ENCODE measurements around the gene ADCYAP1.

Gene ADCYAP1

GRCh38 chr18:939958-940357 is 35.3 kb downstream of the ADCYAP1 start:
- Histone ChIP-seq H3K9me2 (ENCODE audit: low read depth, low read length) (no peaks in the 10 kb centered on the region), H4K20me1 (ENCODE audit: insufficient read depth, low read length) (no peaks in the 10 kb centered on the region), H3F3A (ENCODE audit: insufficient read depth, low read length) (no peaks in the 10 kb centered on the region), H3K27ac (ENCODE audit: low read depth, low read length, poor library complexity, severe bottlenecking) (no peak overlapping the region), H3K9me3 (ENCODE audit: low read length) (no peaks in the 10 kb centered on the region), H3K36me3 (ENCODE audit: insufficient read depth, low read length) (no peaks in the 10 kb centered on the region), H2AFZ (ENCODE audit: low read length) (no peak overlapping the region), H3K27me3 (ENCODE audit: insufficient read depth, low read length) (no peaks in the 10 kb centered on the region), H3K4me3 (ENCODE audit: low read depth, low read length, poor library complexity, severe bottlenecking) (no peak overlapping the region), H3K79me2 (ENCODE audit: insufficient read depth, low read length) (no peaks in the 10 kb centered on the region), H3K4me2 (ENCODE audit: low read length) (no peak overlapping the region), H3K4me1 (ENCODE audit: insufficient read depth, low read length, severe bottlenecking) (no peaks in the 10 kb centered on the region), H3K9ac (ENCODE audit: low read length) (no peak overlapping the region)
- no peak for TF ChIP-seq EZH2 (IDR thresholded peaks at IDR 0.05; ENCODE audit: borderline replicate concordance, low read length)
- no peak for TF ChIP-seq CTCF (IDR thresholded peaks at IDR 0.05; ENCODE audit: low read length)

GRCh38 chr18:941331-941730 is 36.7 kb downstream of the ADCYAP1 start:
- H3K27me3 ChIP-seq (ENCODE audit: insufficient read depth, low read length): no peaks in the 10 kb centered on the region

GRCh38 chr18:944440-944839 is 39.8 kb downstream of the ADCYAP1 start:
- H3K4me2 ChIP-seq (ENCODE audit: low read length): no peak overlapping the region
- TF ChIP-seq CTCF (IDR thresholded peaks at IDR 0.05; ENCODE audit: low read length): no peak
- no peak for TF ChIP-seq EZH2 (IDR thresholded peaks at IDR 0.05; ENCODE audit: borderline replicate concordance, low read length)
- H3K79me2 ChIP-seq (ENCODE audit: insufficient read depth, low read length): no peaks in the 10 kb centered on the region
- H3K36me3 ChIP-seq (ENCODE audit: insufficient read depth, low read length): no peaks in the 10 kb centered on the region
- H3K27me3 ChIP-seq (ENCODE audit: insufficient read depth, low read length): no peaks in the 10 kb centered on the region
- H3K9me3 ChIP-seq (ENCODE audit: low read length): no peaks in the 10 kb centered on the region
- H3F3A ChIP-seq (ENCODE audit: insufficient read depth, low read length): no peaks in the 10 kb centered on the region
- H3K4me3 ChIP-seq (ENCODE audit: low read depth, low read length, poor library complexity, severe bottlenecking): no peak overlapping the region
- H3K9ac ChIP-seq (ENCODE audit: low read length): no peak overlapping the region
- H4K20me1 ChIP-seq (ENCODE audit: insufficient read depth, low read length): no peaks in the 10 kb centered on the region
- H2AFZ ChIP-seq (ENCODE audit: low read length): no peak overlapping the region
- no peaks in the 10 kb centered on the region for H3K4me1 ChIP-seq (ENCODE audit: insufficient read depth, low read length, severe bottlenecking)
- no peaks in the 10 kb centered on the region for H3K9me2 ChIP-seq (ENCODE audit: low read depth, low read length)
- H3K27ac ChIP-seq (ENCODE audit: low read depth, low read length, poor library complexity, severe bottlenecking): no peak overlapping the region

More at GRCh38 chr18:941331-941730, 36.7 kb downstream of the ADCYAP1 start:
- no peak for TF ChIP-seq EZH2 (IDR thresholded peaks at IDR 0.05; ENCODE audit: borderline replicate concordance, low read length)
- TF ChIP-seq CTCF (IDR thresholded peaks at IDR 0.05; ENCODE audit: low read length): no peak
- no peaks in the 10 kb centered on the region for H3K4me1 ChIP-seq (ENCODE audit: insufficient read depth, low read length, severe bottlenecking)
- H3K9me3 ChIP-seq (ENCODE audit: low read length): no peaks in the 10 kb centered on the region
- H3K9me2 ChIP-seq (ENCODE audit: low read depth, low read length): no peaks in the 10 kb centered on the region
- no peak overlapping the region for H3K4me2 ChIP-seq (ENCODE audit: low read length)
- no peak overlapping the region for H3K27ac ChIP-seq (ENCODE audit: low read depth, low read length, poor library complexity, severe bottlenecking)
- H3K9ac ChIP-seq (ENCODE audit: low read length): no peak overlapping the region
- no peaks in the 10 kb centered on the region for H3K79me2 ChIP-seq (ENCODE audit: insufficient read depth, low read length)
- no peaks in the 10 kb centered on the region for H3K36me3 ChIP-seq (ENCODE audit: insufficient read depth, low read length)
- no peak overlapping the region for H2AFZ ChIP-seq (ENCODE audit: low read length)
- no peak overlapping the region for H3K4me3 ChIP-seq (ENCODE audit: low read depth, low read length, poor library complexity, severe bottlenecking)
- no peaks in the 10 kb centered on the region for H3F3A ChIP-seq (ENCODE audit: insufficient read depth, low read length)
- no peaks in the 10 kb centered on the region for H4K20me1 ChIP-seq (ENCODE audit: insufficient read depth, low read length)
